Panc1 (cell line): ENCODE results near the gene TBC1D21. TPM values are rescaled to one million over a fixed set of nuclear protein-coding genes. Genes with fewer than 3 reads are reported as not detected.
A peak's percentile ranks its signal among the peaks of the same experiment; 100 is the strongest.

Experiments
- ATAC-seq: fragments of 200-7000 bp; cut with Tn5 transposase; 2 replicates; pipeline ENCODE4 v1.9.1; 2020; ENCODE audit warnings: mild to moderate bottlenecking, moderate library complexity
- BruUV-seq: library from RNA; stranded (reverse); fragments of 400-500 nt; replicated peaks from 2 replicates; lab custom pipeline; 2021; lab: Mats Ljungman, UMichigan
- CTCF ChIA-PET: fragments of 300-600 bp; sonication (Branson Sonifier 250); formaldehyde crosslinking; loops from one replicate; lab custom pipeline; 2022; ENCODE audit warnings: antibody characterized with exemption; lab: Charles Lee
- POLR2A ChIA-PET: fragments of 300-600 bp; sonication (Branson Sonifier 250); formaldehyde crosslinking; loops from one replicate; lab custom pipeline; 2022; ENCODE audit warnings: antibody characterized with exemption; lab: Charles Lee
- DNase-seq: peaks from one replicate; pipeline ENCODE4 v3.0.0-alpha.2; 2010; ENCODE audit warnings: low read depth, low spot score
- H3K27ac ChIP-seq: 2 replicates; pipeline ENCODE4 v1.5.1; 2011; ENCODE audit warnings: mild to moderate bottlenecking, low read length, inconsistent platforms
- H3K27me3 ChIP-seq: fragments of 200-500 bp; sonication (Bioruptor generic); 2 replicates; pipeline ENCODE4 v1.6.0; 2014; ENCODE audit warnings: low read length, inconsistent platforms; ENCODE audit not compliant: control insufficient read depth, insufficient read depth
- H3K36me3 ChIP-seq: fragments of 200-500 bp; sonication (Bioruptor generic); 2 replicates; pipeline ENCODE4 v1.5.1; 2014; ENCODE audit warnings: inconsistent platforms, mild to moderate bottlenecking, low read length, moderate library complexity; ENCODE audit not compliant: control insufficient read depth, insufficient read depth
- H3K4me1 ChIP-seq: 2 replicates; pipeline ENCODE4 v1.5.1; 2011; ENCODE audit warnings: inconsistent platforms, mild to moderate bottlenecking, low read length, moderate library complexity; ENCODE audit not compliant: control insufficient read depth, insufficient read depth
- H3K4me3 ChIP-seq, 2 experiments: 2 replicates each; pipeline ENCODE4 v1.5.1; 2011 to 2012; ENCODE audit warnings: low read depth in 2 of 2, low read length in 2 of 2, mild to moderate bottlenecking in 2 of 2, inconsistent platforms in 1 of 2, moderate library complexity in 1 of 2
- H3K9me3 ChIP-seq: fragments of 200-500 bp; sonication (Bioruptor generic); 2 replicates; pipeline ENCODE4 v1.5.1; 2014; ENCODE audit warnings: low read depth, mild to moderate bottlenecking, inconsistent platforms, low read length, moderate library complexity; ENCODE audit not compliant: control insufficient read depth, insufficient read depth
- CTCF ChIP-seq: fragments of 450-650 bp; IDR thresholded peaks from 2 replicates; pipeline ENCODE4 v1.5.1; 2017; ENCODE audit warnings: mild to moderate bottlenecking
- POLR2AphosphoS5 ChIP-seq: IDR thresholded peaks from 2 replicates; pipeline ENCODE4 v1.6.1; 2012; ENCODE audit warnings: mild to moderate bottlenecking, low read depth, low read length, moderate library complexity
- REST ChIP-seq, 2 experiments: IDR thresholded peaks; 2 replicates each; pipeline ENCODE4 v1.6.1; 2011 to 2012; ENCODE audit warnings: low read depth in 2 of 2, control low read depth in 1 of 2, low read length in 1 of 2, mild to moderate bottlenecking in 1 of 2, moderate library complexity in 1 of 2; ENCODE audit not compliant: insufficient read depth in 1 of 2
- SIN3A ChIP-seq: IDR thresholded peaks from 2 replicates; pipeline ENCODE4 v1.6.1; 2012; ENCODE audit warnings: low read depth, mild to moderate bottlenecking, low read length, moderate library complexity, borderline replicate concordance; ENCODE audit not compliant: insufficient read depth
- TCF7L2 ChIP-seq: IDR thresholded peaks from 2 replicates; pipeline ENCODE4 v1.6.1; 2011; ENCODE audit warnings: mild to moderate bottlenecking, low read depth, low read length, inconsistent platforms
- in situ Hi-C: cut with HindIII; loops from 2 replicates; pipeline ENCODE4 v1.10.0; 2016; ENCODE audit warnings: low sequenced_read_pairs, low pct_unique_long_range_greater_than_20kb
- intact Hi-C: fragments of 100-400 bp; cut with micrococcal nuclease; formaldehyde crosslinking; loops from one replicate; pipeline ENCODE4 v1.10.0; 2022; ENCODE audit not compliant: unreplicated experiment
- total RNA-seq: library from RNA; stranded (reverse); gene quantifications from one replicate; pipeline ENCODE4 v1.2.1, GENCODE V29; 2021; ENCODE audit not compliant: unreplicated experiment

The TBC1D21 gene
- total RNA-seq, 1 experiment from 2014 or later: not detected

- Histone ChIP-seq H3K4me1 (peaks cover 27% of the 10 kb centered on the region), H3K27ac (peak within 1 kb of the TSS; percentile 69), H3K27me3 (no peaks in the 10 kb centered on the region), H3K36me3 (no peaks in the 10 kb centered on the region), H3K4me3 (peak within 1 kb of the TSS; percentile 43 to 60), H3K9me3 (no peaks in the 10 kb centered on the region)
- ChIA-PET CTCF (no interaction called here), POLR2A (no interaction called here)
- in situ Hi-C loops: no loop called here
- intact Hi-C loops: no loop called here
- peak; percentile 61; the same call in 1 of the 2 replicates for TF ChIP-seq POLR2AphosphoS5
- TF ChIP-seq SIN3A: peak; percentile 47; the same call in 1 of the 2 replicates
- no peak for TF ChIP-seq CTCF
- peak; percentile 76 for ATAC-seq
- no peak for DNase-seq
- BruUV-seq: no TSS peak
These were observed 53.0 kb downstream of the TBC1D21 start, which contains the start of gene LOXL1 for GRCh38 chr15:73926219-73927002. TSS of gene LOXL1 (plus strand) at chr15:73926462. CDS start at chr15:73926784, 322 bp downstream.

- DNase-seq (no peak), ATAC-seq (peak; percentile 54)
- intact Hi-C loops (no loop called here), in situ Hi-C loops (no loop called here)
- H3K4me1 ChIP-seq: peaks cover 27% of the 10 kb centered on the region
- no peak overlapping the region for H3K27ac ChIP-seq
- no peaks in the 10 kb centered on the region for H3K27me3 ChIP-seq
- BruUV-seq: no TSS peak
- no peaks in the 10 kb centered on the region for H3K36me3 ChIP-seq
- peak overlapping the region; percentile 43 to 60 for H3K4me3 ChIP-seq
- ChIA-PET CTCF (no interaction called here), POLR2A (no interaction called here)
- TF ChIP-seq SIN3A (no peak; the same call in 1 of the 2 replicates), TCF7L2 (no peak), POLR2AphosphoS5 (no peak), CTCF (no peak), REST (IDR thresholded peaks at IDR 0.05; ENCODE audit: insufficient read depth in 1 of 2, low read depth in 2 of 2, low read length in 1 of 2) (no peak)
- H3K9me3 ChIP-seq: no peaks in the 10 kb centered on the region
These were observed 53.7 kb downstream of the TBC1D21 start for GRCh38 chr15:73927003-73927475.
